UCSD-AML1 (cell line): ENCODE results near the gene NHERF2.

Experiments
- DNase-seq: peaks from one replicate; lab custom pipeline; 2025; ENCODE audit not compliant: unreplicated experiment; lab: John Stamatoyannopoulos, UW

NHERF2 gene

DNA sequence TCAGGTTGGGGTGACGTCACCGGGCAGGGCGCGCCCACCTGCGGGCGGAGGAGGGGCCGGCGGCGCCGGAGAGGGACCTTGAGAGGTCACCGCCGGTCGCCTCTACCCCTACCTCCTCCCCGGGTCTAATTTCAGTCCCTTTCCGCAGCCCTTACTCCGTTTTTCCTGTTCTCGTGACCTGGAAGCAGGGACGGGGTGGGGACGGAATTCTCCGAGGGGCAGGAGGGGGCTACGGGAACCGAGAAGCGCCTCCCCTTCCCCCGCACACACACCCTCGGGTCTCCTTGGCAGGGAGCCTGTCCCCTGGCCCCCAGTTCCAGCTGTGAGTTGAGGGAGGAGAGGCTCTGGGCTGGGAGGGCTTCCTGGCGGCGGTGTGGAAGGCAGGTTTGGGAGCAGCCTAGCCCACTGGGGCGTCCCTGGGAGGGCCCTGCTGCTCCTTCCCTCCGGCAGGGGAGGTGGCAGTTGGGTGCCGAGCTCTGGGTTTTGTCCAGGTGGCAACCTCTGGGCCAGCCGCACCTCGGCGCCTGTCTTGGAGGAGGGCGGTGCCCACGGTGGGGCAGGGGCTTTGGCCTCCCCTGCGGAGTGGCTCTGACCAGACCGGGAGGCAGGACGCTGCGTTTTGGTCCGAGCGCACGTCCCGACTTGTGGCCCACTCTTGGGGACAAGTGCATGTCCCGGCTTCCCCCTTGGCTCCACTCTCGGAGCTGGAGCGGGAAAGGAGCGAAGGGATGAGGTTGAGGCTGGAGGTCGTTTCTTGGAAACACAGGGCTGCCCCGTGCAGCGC is 36.2 kb upstream of the NHERF2 start:
- no peak for DNase-seq

DNA sequence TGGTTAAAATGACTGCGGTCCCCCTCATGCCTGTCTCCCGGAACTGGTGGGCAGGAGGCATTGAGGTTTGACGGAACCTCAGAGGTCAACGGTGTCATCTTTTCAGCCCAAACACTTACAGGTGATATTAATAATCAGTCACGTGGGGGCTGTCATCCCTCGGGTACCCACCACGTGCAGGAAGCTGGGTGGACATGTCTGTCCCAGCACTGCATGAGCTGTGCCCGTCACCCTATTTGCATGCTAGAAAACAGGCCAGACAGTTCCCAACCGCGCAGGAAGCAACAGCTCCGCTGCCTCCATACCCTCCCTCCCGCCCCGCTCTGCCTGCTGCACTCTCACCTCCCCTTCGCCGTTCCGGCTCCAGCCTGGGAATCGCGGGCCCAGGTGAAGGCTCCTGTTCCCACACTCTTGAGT is 35.6 kb upstream of the NHERF2 start:
- no peak for DNase-seq

DNA sequence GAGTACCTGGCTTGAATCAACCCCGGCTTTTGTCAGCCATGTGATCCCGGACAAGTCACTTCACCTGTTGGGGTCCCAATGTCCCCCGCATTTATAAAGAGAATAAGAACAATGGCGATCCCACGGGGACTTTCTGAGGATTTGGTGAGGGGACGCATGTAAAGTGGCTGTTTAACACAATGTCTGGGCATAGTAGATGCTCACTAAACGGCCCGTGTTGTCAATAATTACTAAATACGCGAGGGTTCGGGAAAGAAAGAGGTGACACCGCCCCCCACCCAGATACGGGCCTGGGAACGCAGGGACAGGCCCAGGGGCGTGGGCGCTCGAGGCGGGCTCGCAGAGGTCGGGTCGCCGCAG is 35.1 kb upstream of the NHERF2 start:
- DNase-seq = no peak

DNA sequence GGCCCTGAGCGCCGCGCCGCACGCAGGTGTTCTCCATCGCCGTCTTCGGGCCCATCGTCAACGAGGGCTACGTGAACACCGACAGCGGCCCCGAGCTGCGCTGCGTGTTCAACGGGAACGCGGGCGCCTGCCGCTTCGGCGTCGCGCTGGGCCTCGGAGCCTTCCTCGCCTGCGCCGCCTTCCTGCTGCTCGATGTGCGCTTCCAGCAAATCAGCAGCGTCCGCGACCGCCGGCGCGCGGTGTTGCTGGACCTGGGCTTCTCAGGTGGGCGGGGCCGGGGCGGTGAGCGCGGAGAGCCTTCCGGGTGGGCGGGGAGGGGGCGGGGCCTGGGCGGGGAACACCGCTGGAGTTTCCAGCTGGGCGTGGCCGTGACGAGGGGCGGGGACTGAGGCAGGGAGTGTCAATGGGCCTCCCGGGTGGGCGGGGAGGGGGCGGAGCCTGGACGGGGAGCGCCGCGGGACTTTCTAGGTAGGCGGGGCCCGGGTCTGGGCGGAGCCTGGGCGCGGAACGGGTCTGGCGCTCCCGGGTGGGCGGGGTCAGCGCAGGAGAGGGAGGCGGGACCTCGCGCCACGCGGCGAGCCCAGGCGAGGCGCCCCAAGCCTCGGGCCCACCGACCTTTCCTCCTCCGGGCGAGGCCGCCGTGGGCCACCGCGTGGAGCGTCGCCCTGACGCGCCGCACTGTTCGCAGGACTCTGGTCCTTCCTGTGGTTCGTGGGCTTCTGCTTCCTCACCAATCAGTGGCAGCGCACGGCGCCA is 34.6 kb upstream of the NHERF2 start:
- DNase-seq = peak; percentile 93

GRCh38 chr16:1992704-1993317 is 33.9 kb upstream of the NHERF2 start:
- no peak for DNase-seq

- no peak for DNase-seq
These were observed 33.0 kb upstream of the NHERF2 start for GRCh38 chr16:1993731-1994131.

DNA sequence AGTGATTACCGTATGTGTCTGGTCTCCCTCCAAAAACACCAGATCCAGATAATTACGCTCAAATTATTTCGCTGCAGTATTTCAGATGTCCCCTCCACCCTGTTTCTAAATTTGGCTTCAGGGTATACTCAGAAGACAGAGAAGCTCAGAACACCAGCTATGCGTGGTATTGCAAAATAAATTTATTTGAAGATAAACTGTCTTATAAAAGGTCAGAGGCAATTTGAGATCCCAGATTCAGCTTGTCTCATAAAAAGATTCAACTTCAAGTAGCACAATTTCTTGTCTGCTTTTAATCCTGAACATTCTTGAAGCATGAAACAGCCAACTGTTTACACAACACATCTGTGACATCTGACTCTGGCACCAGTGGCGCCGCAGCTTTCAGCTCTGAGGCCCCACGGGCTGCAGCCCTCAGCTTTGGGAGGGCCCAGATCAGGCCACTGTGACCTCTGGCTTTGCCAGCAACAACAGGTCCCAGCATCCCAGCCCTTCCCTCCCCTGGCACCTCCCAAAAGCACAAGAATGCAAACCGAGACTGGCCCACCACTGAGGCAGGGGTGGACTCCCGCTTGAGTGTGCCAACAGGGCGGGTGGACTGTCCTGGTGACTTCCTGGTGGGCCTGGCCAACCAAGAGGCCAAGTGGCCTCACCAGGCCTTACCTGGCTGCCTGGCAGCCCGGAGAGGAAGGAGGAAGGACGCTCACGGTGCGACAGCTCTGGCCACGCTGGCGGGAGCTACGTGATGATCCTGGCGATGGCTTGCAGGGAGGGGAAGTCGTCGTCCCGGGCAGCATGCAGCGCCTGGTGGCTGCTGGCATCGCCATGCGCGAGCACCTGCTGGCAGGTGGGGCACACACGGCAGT is 29.0 kb upstream of the NHERF2 start:
- no peak for DNase-seq

DNA sequence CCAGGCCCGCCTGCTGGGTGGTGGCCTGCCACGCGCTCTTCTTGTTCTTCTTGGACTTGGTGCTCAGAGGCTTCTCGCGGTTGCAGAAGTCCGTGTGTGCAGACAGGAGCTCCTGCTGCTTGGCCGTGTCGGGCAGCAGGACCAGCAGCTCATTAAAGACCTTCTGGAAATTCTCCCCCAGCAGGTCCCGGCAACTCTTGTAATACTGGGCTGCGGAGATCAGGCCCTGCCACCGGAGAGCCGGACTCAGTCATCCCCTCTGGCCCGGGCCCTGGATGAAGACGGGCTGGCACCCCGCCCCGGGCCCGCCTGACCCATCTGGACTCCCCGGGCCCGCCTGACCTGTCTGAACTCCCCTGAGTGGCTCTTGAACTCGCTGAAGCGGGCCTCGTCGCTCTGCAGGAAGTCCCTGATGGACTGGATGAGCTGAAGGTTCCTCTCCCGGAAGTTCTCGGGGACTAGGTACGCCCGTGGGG is 28.3 kb upstream of the NHERF2 start:
- no peak for DNase-seq

GRCh38 chr16:1998852-1999801 is 27.6 kb upstream of the NHERF2 start:
- DNase-seq = no peak

GRCh38 chr16:1999866-2000514 is 26.7 kb upstream of the NHERF2 start:
- no peak for DNase-seq

DNA sequence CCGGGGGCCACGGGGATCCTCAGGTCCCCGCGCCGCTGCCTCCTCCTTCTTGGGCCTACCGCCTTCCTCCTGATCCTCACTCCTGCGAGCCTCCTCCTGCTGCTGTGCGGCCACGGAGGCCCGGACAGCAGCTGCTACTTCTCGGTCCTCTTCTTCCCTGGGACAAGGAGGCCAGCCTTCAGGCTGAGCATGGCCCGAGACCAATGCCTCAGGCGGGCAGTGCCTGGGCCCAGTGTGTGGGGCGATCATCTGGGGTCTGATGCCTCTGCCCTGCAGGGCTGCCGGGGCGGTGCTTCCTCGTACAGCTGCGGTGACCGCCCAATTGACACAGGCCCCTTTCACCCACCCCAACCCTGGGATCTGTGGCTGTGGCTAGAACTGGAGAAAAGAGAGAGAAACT is 25.7 kb upstream of the NHERF2 start:
- DNase-seq = no peak

- no peak for DNase-seq
These were observed 25.0 kb upstream of the NHERF2 start for GRCh38 chr16:2001456-2002355.

DNA sequence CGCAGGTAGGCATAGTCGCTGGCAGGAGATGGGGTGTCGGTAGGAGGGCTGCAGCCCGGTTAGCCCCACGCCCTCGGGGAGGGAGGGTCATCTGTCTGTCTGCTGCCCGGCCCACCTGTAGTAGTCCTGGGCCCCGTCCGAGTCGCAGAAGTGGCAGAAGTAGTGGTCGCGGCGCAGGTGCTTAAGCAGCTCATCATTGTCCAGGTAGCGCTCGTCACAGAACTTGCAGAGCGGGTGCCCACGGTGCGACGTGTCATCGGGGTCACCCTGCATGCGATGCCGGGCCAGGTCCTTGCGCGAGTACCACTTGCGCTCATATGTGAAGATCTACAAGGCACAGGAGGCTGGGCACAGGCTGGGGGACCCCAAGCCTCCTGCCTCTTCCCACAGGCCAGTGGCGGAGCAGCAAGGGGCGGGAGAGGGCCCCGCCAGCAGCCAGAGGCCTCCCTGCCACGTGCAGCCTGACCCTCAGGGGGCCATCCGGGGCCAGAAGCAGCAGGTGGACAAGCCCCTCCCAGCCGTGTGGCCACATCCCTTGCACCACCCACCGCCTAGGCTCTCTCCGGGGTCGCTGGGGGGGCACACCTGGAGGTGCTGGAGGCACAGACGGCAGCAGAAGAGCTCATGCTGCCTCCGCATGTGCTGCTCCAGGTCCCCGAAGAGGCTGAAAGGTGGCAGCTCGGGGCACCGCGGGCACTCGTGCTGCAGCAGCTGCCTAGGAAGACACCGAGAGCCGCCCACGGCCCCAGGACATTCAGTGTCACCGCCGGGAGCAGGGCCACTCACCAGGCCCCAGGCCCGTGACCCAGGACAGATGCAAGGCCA is 24.1 kb upstream of the NHERF2 start:
- no peak for DNase-seq

- DNase-seq = no peak
These were observed 23.4 kb upstream of the NHERF2 start for GRCh38 chr16:2003231-2003826.

- DNase-seq = peak; percentile 89
These were observed 22.7 kb upstream of the NHERF2 start for GRCh38 chr16:2003827-2004641.

DNA sequence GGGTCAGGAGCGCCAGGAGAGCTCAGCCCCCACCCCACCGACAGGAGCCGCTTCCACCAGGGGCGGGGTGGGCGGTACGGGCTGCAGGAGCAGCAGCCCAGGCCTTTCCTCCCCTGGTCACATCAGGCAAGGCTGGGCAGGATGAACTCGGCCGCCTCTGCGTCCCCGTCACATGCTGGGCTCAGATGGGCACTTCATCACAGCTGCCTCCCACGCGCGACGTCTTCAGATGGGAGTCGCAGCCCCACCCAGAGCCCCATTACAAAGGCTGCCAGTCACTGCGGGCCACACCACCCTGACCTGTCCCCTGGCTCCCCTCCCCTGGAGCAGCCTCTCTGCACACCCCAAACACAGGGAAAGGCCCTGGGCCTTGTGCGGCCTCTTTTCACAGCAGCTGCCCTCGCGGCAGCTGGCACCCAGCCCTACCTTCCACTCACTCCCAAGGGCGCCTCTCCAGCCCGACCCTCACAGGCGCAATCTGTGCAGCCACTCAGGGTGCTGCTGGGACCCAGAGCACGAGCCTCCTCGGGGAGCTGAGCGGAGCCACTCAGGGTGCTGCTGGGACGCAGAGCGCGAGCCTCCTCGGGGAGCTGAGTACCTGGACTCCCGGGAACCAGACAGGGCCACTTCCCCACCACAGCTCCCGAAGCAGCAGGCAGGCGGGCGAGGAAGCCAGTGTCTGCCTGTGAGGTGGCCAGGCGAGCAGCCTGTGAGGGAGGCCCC is 21.7 kb upstream of the NHERF2 start:
- no peak for DNase-seq
